SJSA1 (cell line): ENCODE measurements around the gene SPCS1. TPM values are rescaled to one million over a fixed set of nuclear protein-coding genes. Genes with fewer than 3 reads are reported as not detected.
"Not testable (repeated sequence)": the region's sequence is repeated elsewhere in the genome, so short reads cannot be mapped to it uniquely, and the experiment has no call there.

Experiments used
- DNase-seq, 2 experiments: peaks; one replicate each; pipeline ENCODE4 v3.0.0-alpha.2; 2015 to 2020; ENCODE audit warnings: low spot score in 2 of 2, low read depth in 1 of 2
- H3K27ac ChIP-seq: fragments of 250-450 bp; sonication (Bioruptor Pico); 2 replicates; pipeline ENCODE4 v1.5.1; 2020; ENCODE audit warnings: mild to moderate bottlenecking, moderate library complexity
- H3K27me3 ChIP-seq: fragments of 250-450 bp; sonication (Bioruptor Pico); replicated peaks from 2 replicates; pipeline ENCODE4 v1.5.1; 2020; ENCODE audit warnings: mild to moderate bottlenecking, moderate library complexity
- H3K36me3 ChIP-seq: fragments of 250-450 bp; sonication (Bioruptor Pico); 2 replicates; pipeline ENCODE4 v1.5.1; 2020; ENCODE audit warnings: mild to moderate bottlenecking
- H3K4me1 ChIP-seq: fragments of 250-450 bp; sonication (Bioruptor Pico); replicated peaks from 2 replicates; pipeline ENCODE4 v1.6.1; 2021; ENCODE audit warnings: mild to moderate bottlenecking
- H3K4me3 ChIP-seq: fragments of 250-450 bp; sonication (Bioruptor Pico); 2 replicates; pipeline ENCODE4 v1.5.1; 2020; ENCODE audit warnings: mild to moderate bottlenecking
- H3K9me3 ChIP-seq: fragments of 250-450 bp; sonication (Bioruptor Pico); replicated peaks from 2 replicates; pipeline ENCODE4 v1.5.1; 2020; ENCODE audit warnings: mild to moderate bottlenecking
- total RNA-seq: library from RNA; depleted of rRNA; stranded (reverse); fragments of >200 nt; shearing (Covaris generic); gene quantifications from 2 replicates; pipeline ENCODE4 v1.2.3, GENCODE V29; 2014

The SPCS1 gene
- total RNA-seq, 1 experiment from 2014 or later: 111 TPM

DNA sequence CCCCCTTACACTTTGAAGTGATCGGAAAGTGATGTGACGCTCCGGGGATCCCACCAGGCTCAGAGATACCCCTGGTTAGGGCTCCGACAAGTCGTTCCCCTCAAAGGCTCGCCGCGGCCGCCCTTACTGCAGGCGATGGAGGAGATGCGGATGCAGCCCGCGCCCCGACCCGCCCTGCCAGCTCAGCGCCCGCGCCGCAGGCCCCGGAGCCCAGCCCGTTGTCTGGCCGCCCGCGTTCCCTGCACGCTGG lies 543 bp upstream of the SPCS1 start:
- DNase-seq: no peak
- peaks cover 32% of the 10 kb centered on the region for H3K36me3 ChIP-seq
- peak overlapping the region; percentile 93 for H3K4me3 ChIP-seq
- H3K9me3 ChIP-seq: no peaks in the 10 kb centered on the region
- H3K4me1 ChIP-seq: peaks cover 8% of the 10 kb centered on the region; the same call in 1 of the 2 replicates
- H3K27me3 ChIP-seq: no peaks in the 10 kb centered on the region
- H3K27ac ChIP-seq: peak overlapping the region; percentile 80

DNA sequence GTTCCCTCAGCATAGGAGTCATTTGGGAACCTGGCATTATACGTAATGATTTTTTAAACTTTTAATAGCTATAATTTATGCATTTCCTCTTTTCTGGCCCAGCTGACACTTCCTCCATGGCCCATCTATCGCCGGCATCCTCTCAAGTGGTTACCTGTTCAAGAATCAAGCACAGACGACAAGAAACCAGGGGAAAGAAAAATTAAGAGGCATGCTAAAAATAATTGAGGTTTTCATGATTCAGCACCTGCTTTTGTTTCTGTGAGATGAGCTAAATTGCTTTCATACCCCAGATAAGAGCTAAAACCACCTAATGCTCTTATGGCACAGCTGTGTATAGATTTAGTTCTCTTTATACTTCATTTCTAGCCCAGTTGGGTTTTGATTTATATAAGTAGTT lies 1.7 kb downstream of the SPCS1 start:
- H3K4me3 ChIP-seq: no peak overlapping the region
- no peaks in the 10 kb centered on the region for H3K27me3 ChIP-seq
- peaks cover 40% of the 10 kb centered on the region for H3K36me3 ChIP-seq
- no peak for DNase-seq
- H3K9me3 ChIP-seq: no peaks in the 10 kb centered on the region
- H3K4me1 ChIP-seq: peaks cover 8% of the 10 kb centered on the region; the same call in 1 of the 2 replicates
- H3K27ac ChIP-seq: no peak overlapping the region

DNA sequence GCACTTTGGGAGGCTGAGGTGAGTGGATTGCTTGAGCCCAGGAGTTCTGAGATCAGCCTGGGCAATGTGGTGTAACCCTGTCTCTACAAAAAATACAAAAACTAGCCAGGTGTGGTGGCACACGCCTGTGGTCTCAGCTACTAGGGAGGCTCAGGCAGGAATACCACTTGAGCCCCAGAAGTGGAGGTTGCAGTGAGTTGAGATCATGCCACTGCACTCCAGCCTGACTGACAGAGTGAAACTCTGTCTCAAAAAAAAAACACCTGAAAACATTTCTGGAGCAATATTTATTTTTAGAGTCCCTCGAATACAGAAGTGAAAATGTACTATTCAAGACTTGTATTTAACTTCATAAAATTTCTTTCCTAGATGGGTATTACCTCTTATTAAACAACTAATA lies 4.6 kb downstream of the SPCS1 start:
- H3K27me3 ChIP-seq: no peaks in the 10 kb centered on the region
- DNase-seq: no peak
- 0 out of 2 replicates have a peak, but pooled peaks cover 3% of the 10 kb centered on the region for H3K4me1 ChIP-seq
- no peaks in the 10 kb centered on the region for H3K9me3 ChIP-seq
- H3K36me3 ChIP-seq: peaks cover 34% of the 10 kb centered on the region
- H3K27ac ChIP-seq: no peak overlapping the region
- H3K4me3 ChIP-seq: no peak overlapping the region

DNA sequence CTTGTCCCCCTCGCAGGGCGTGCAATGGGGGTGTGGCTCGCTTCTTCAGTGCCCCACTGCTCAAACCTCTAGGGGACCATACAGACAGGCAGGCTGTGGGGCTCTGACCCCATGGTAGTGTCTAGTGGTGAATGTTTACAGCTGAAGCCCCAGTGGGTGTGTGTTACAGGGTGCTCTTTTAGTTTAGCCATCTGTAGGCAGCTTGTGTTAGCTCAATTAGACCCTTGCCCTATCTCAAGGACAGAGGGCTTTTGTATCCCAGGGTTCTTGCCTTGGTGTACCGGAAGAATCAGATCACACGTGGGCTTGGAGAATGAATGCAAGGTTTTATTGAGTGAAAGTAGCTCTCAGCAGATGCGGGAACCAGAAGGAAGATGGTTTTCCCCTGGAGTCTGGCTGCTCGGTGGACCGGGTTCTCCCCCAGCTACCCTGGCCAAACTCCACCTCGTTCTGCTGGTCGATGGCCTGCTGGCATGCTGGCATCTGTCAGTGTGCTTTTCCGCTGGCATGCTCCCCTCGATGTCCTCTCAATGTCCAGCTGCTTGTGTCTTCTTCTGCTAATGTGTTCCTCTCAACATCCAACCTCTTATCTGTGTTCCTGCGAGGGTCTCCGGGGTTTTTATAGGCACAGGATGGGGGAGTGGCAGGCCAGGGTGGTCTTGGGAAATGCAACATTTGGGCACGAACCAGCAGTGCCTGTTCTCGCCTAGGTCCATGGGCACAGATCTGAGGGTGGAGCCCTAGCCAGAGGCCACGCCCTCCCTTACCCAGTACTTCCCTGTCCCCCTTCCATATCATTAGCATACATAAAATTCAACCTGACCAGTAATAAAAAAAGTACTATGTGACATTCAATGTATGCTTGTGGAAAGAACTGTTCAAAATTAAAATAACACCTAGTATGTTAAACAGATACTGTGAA lies 6.6 kb downstream of the SPCS1 start:
- no peak overlapping the region for H3K27ac ChIP-seq
- H3K4me1 ChIP-seq: no peaks in the 10 kb centered on the region
- H3K36me3 ChIP-seq: peaks cover 22% of the 10 kb centered on the region
- no peaks in the 10 kb centered on the region for H3K27me3 ChIP-seq
- no peaks in the 10 kb centered on the region for H3K9me3 ChIP-seq
- no peak for DNase-seq
- no peak overlapping the region for H3K4me3 ChIP-seq

DNA sequence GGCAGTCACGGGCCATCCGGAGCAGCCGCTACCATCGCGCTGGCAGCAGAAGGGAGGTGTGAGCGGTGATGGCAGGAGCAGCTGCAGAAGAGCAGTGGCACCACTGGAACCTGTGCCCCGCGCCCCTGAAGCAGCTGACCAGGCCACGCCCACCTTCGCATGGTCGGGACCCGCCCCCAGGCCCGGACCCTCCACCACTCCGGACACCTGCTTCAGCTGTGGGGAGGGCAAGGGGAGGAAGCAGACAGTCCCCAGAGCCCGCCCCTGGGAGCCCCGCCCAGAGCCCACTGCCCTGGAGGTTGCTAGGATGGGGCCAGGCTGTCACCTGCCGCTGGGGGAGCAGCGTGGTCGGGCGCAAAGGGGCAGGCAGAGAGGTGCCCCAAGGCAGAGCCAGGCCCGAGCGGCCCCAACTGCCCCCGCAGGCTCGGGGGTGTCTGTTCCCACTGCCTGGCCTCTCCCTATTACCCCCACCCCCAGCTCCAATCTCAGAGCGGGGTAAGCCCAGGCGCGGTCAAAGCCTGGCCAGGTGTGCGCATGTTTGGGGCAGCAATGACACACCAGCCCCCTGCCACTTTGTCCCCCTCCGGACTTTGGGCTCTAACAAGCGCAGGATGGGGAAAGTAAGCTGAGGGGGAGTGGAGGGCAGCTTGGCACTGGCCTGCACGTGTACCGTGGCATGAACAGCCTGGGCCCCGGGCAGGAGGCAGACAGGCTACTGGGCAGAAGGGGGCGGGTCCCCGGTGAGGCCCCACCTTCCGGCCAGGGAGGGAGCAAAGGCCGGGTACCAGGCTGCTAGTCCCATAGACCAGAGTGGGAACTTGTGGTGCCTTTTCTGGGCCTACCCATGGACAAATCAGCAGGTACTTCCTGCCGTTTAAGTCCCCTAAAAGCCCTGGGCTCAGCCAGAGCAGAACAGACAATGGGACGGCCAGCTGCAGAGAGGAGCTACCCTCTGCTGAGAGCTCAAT lies 8.7 kb downstream of the SPCS1 start:
- Histone ChIP-seq H3K27me3 (no peaks in the 10 kb centered on the region), H3K9me3 (no peaks in the 10 kb centered on the region)
- DNase-seq: no peak

DNA sequence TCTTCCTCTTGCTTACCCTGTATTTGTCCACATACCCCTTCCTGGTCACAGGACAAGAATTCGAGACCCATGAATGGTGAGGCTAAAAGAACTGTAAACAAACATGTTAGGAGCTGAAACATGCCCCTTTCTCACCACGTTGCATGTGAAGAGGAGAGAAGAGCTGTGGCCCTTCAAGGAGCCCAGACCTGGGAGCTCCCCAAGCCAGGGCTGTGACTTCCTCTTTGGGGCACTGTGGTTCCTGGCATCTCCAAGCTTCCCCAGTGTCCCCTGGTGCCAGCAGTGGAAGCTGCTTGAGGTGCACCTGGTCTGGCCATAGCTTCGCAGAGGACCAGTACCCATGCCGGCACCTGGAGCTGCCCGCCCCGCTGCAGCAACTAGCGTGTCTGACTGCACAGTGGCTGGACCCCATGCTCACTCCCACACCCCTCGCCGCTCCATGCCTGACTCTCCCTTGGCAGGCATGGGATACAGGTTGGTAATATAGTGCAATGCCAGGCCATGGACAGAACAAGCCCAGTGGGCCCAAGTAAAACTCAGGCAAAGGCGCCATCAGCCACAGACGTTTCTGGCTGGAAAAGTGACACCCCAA lies 9.9 kb downstream of the SPCS1 start:
- Histone ChIP-seq H3K27ac (no peak overlapping the region), H3K27me3 (no peaks in the 10 kb centered on the region), H3K36me3 (peaks cover 12% of the 10 kb centered on the region), H3K4me3 (no peak overlapping the region), H3K4me1 (no peaks in the 10 kb centered on the region), H3K9me3 (no peaks in the 10 kb centered on the region)
- no peak for DNase-seq

More for the DNA sequence above, 8.7 kb downstream of the SPCS1 start:
- Histone ChIP-seq H3K4me1 (no peaks in the 10 kb centered on the region), H3K27ac (no peak overlapping the region), H3K4me3 (no peak overlapping the region), H3K36me3 (peaks cover 12% of the 10 kb centered on the region)

DNA sequence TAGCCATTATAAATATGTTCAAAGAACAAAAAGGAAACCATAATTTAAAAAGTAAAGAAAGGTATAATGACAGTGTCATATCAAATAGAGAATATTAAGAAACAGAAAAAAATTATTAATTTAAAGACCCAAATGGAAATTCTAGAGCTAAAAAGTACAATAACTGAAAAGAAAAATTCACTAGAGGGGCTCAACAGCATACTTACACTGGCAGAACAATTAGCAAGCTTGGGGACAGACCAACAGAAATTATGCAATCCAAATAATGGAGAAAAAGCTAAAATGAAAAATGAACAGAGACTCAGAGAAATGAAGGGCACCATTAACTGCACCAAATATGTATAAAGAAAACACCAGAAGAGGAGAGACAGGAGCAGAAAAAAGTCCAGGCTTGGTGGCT lies 13.7 kb downstream of the SPCS1 start:
- Histone ChIP-seq H3K36me3 (peaks cover 3% of the 10 kb centered on the region), H3K4me1 (no peaks in the 10 kb centered on the region), H3K9me3 (no peaks in the 10 kb centered on the region), H3K27ac (no peak overlapping the region), H3K4me3 (no peak overlapping the region), H3K27me3 (no peaks in the 10 kb centered on the region)
- DNase-seq: no peak

DNA sequence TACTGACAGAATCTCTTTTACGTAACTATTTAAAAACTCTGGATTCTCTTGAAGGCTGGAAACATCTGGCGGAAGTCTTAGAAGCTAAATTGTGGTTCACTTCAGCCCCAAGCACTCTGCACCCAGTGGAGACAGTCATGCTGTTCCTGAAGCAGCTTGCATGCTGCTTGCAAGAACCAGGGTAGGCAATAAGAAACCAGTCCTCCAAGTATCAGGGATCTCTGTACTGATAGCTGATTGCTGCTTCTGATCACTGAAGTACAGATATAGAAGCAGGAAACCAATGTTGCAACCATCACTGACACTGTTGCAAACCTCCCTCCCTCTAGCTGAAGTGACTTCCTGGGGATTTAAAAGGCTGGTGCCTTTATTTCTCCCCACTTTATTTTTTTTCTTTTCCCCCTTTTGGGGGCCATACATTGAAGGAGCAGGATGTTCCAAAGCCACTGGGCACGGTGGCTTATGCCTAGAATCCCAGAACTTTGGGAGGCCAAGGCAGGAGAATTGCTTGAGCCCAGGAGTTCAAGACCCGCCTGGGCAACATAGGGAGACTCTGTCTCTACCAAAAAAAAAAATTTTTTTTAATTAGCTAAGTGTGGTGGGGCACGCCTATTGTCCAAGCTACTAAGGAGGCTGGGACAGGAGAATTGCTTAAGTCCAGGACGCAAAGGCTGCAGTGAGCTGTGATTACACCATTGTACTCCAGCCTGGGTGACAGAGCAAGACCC lies 15.3 kb downstream of the SPCS1 start:
- H3K4me1 ChIP-seq: no peaks in the 10 kb centered on the region
- no peak overlapping the region for H3K27ac ChIP-seq
- no peak overlapping the region for H3K4me3 ChIP-seq
- H3K36me3 ChIP-seq: peaks cover 3% of the 10 kb centered on the region
- DNase-seq: no peak
- no peaks in the 10 kb centered on the region for H3K27me3 ChIP-seq
- H3K9me3 ChIP-seq: no peaks in the 10 kb centered on the region

DNA sequence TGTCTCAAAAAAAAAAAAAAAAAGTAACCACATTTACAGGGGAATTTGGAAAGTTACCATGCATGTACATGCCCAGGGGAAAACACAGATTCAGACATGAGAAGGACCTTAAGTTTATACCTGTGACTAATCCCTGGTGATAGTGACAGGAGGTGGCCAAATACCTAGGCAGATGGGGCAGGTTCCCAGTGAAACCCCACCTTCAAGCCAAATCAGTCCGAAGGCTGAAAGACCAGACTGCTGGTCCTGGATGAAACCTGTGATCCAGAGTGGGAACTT lies 15.8 kb downstream of the SPCS1 start:
- H3K27ac ChIP-seq: no peak overlapping the region
- H3K36me3 ChIP-seq: peaks cover 3% of the 10 kb centered on the region
- H3K4me1 ChIP-seq: no peaks in the 10 kb centered on the region
- no peak overlapping the region for H3K4me3 ChIP-seq
- no peaks in the 10 kb centered on the region for H3K9me3 ChIP-seq
- no peaks in the 10 kb centered on the region for H3K27me3 ChIP-seq
- no peak for DNase-seq

DNA sequence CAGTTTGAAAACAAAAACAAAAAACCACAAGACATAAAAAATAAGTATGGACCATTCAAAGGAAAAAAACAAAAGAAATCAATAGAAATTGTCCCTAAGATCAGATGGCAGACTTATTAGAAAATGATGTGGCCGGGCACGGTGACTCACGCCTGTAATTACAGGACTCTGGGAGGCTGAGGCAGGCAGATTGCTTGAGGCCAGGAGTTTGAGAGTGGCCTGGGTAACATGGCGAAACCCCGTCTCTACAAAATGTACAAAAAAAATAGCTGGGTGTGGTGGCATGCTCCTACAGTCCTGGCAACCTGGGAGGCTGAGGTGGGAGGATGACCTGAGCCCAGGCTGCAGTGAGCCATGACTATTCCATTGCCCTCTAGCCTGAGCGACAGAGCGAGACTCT lies 16.6 kb downstream of the SPCS1 start:
- no peak overlapping the region for H3K4me3 ChIP-seq
- H3K27ac ChIP-seq: no peak overlapping the region
- no peaks in the 10 kb centered on the region for H3K4me1 ChIP-seq
- H3K9me3 ChIP-seq: no peaks in the 10 kb centered on the region
- DNase-seq: no peak
- H3K27me3 ChIP-seq: no peaks in the 10 kb centered on the region
- peaks cover 3% of the 10 kb centered on the region for H3K36me3 ChIP-seq

DNA sequence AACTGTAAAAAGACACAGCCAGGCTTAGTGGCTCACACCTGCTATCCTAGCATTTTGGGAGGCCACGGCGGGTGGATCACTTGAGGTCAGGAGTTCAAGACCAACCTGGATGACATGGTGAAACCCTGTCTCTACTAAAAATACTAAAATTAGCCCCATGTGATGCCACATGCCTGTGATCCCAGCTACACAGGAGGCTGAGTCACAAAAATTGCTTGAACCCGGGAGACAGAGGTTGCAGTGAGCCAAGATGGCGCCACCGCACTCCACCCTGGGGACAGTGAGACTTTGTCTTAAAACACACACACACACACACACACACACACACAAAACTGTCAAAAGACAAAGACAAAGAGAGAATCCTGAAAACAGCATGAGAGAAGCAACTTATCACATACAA lies 18.0 kb downstream of the SPCS1 start:
- DNase-seq: no peak
- Histone ChIP-seq H3K4me1 (no peaks in the 10 kb centered on the region), H3K27me3 (no peaks in the 10 kb centered on the region), H3K27ac (no peak overlapping the region), H3K4me3 (no peak overlapping the region), H3K9me3 (no peaks in the 10 kb centered on the region), H3K36me3 (peaks cover 2% of the 10 kb centered on the region)

DNA sequence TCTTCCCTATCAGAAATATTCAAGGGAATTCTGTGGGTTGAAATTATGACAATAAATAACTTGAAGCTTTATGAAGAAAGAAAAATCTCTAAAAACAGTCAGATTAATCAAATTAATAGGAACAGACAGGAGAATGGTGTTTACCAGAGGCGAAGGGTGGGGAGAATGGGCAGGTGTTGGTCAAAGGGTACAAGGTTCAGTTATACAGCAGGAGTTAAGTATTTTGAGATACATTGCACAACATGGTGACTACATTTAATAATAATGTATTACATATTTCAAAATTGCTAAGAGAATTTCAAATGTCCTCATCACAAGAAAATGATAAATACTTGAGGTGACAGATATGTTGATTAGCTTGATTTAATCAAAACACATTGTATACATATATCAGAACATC lies 18.6 kb downstream of the SPCS1 start:
- Histone ChIP-seq H3K27ac (no peak overlapping the region), H3K4me3 (no peak overlapping the region), H3K36me3 (peaks cover 3% of the 10 kb centered on the region; the same call in 1 of the 2 replicates), H3K4me1 (no peaks in the 10 kb centered on the region), H3K9me3 (no peaks in the 10 kb centered on the region), H3K27me3 (no peaks in the 10 kb centered on the region)
- DNase-seq: no peak

DNA sequence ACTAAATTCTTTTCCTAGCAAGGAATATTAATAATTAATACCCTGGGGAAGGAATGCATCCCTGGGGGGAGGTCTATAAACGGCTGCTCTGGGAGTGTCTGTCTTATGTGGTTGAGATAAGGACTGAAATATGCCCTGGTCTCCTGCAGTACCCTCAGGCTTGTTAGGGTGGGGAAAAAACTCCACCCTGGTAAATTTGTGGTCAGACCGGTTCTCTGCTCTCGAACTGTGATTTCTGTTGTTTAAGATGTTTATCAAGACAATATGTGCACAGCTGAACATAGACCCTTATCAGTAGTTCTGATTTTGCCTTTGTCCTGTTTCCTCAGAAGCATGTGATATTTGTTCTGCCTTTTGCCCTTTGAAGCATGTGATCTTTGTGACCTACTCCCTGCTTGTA lies 22.8 kb downstream of the SPCS1 start:
- H3K27me3 ChIP-seq, H3K4me1 ChIP-seq, H3K9me3 ChIP-seq, H3K27ac ChIP-seq, DNase-seq, H3K4me3 ChIP-seq: not testable (repeated sequence)
- H3K36me3 ChIP-seq: peaks cover 26% of the 10 kb centered on the region
